Measurements from ENCODE around the gene POMT1.

- TF ChIP-seq CTCF (IDR thresholded peaks at IDR 0.05; ENCODE audit: low read depth, low read length) (no peak), EZH2phosphoT487 (IDR thresholded peaks at IDR 0.05; ENCODE audit: low read depth) (no peak)
These were observed 18.0 kb upstream of the POMT1 start for GRCh38 chr9:131484560-131485185.
